Right cardiac atrium (tissue), 5 donors: ENCODE results near the gene ASPG. TPM values are rescaled to one million over a fixed set of nuclear protein-coding genes. Genes with fewer than 3 reads are reported as not detected.

Experiments used
- ATAC-seq, 2 donors: fragments of 200-7000 bp; cut with Tn5 transposase; one replicate each; pipeline versions ENCODE4 v1.8.0 to v1.9.1; 2020; ENCODE audit warnings: moderate library complexity in 2 of 2, mild to moderate bottlenecking in 1 of 2
- DNase-seq, 3 donors: peaks; one replicate each; pipeline ENCODE4 v3.0.0-alpha.2; 2020
- H3K27ac ChIP-seq: one replicate; pipeline ENCODE4 v1.5.1; 2013; ENCODE audit warnings: mild to moderate bottlenecking, low read length, control low read depth, moderate library complexity
- H3K27me3 ChIP-seq: one replicate; pipeline ENCODE4 v1.6.1; 2013; ENCODE audit not compliant: control insufficient read depth, insufficient read depth
- H3K4me1 ChIP-seq: one replicate; pipeline ENCODE4 v1.6.1; 2013; ENCODE audit warnings: low read length; ENCODE audit not compliant: control insufficient read depth, insufficient read depth
- H3K4me3 ChIP-seq: one replicate; pipeline ENCODE4 v1.5.1; 2013; ENCODE audit warnings: low read length, control low read depth
- H3K9me3 ChIP-seq: one replicate; pipeline ENCODE4 v1.6.1; 2013; ENCODE audit warnings: low read length; ENCODE audit not compliant: control insufficient read depth
- WGBS: extraction: QIAGEN DNeasy Blood & Tissue Kit; methylation state at CpG from one replicate; pipeline ENCODE4 v1.1.7; 2013; 5-methylcytosine and 5-hydroxymethylcytosine counted together
- intact Hi-C, 4 donors: fragments of 100-400 bp; cut with DNase I; formaldehyde crosslinking; loops; one replicate each; pipeline versions ENCODE4 v1.11.0 to v1.14.0; 2022 to 2023
- polyA plus RNA-seq: library from polyadenylated mRNA; stranded (reverse); fragments of 200-250 nt; gene quantifications from one replicate; pipeline ENCODE4 v1.2.3, GENCODE V29; 2013
- total RNA-seq, 4 donors: library from RNA; stranded (reverse); fragmentation: NEBNext Ultra II Directional; extraction: Animal tissue kit (Norgen Biotek cat#: 25700); gene quantifications; one replicate each; pipeline ENCODE4 v1.2.1, GENCODE V29; 2021
- donor health status: healthy with polysubstance abuse.
- donor health status: DM: no; HTN: yes; CAD: no.
- donor health status: DM: no; HTN: no; CAD: no.
- donor health status: DM: no; HTN: yes; CAD: no; lungs with severe emphysema.
- donor health status: DM: yes; HTN: yes; CAD: no.

Gene ASPG
- total and polyA plus RNA-seq, 5 donors, result 99.1 to 307 (median 174) TPM

- H3K4me1 ChIP-seq, result no peaks in the 10 kb centered on the region
- H3K27me3 ChIP-seq, result no peaks in the 10 kb centered on the region
These were observed 34.2 kb downstream of the ASPG start for GRCh38 chr14:104119488-104120251.

GRCh38 chr14:104120281-104120741 is 34.8 kb downstream of the ASPG start:
- DNase-seq (peak in 2 of 3 donors; percentile 0 to 18), ATAC-seq (no peak)
- intact Hi-C loops, result no loop called here
- Histone ChIP-seq H3K4me1 (no peaks in the 10 kb centered on the region), H3K4me3 (no peak overlapping the region), H3K9me3 (no peaks in the 10 kb centered on the region), H3K27ac (no peak overlapping the region), H3K27me3 (no peaks in the 10 kb centered on the region)
- 77% methylated on average over 5 of the region's 5 CpGs for WGBS

More at GRCh38 chr14:104119488-104120251, 34.2 kb downstream of the ASPG start:
- no peak overlapping the region for H3K4me3 ChIP-seq
- WGBS, result 61% methylated on average over 18 of the region's 18 CpGs
- peak; percentile 6 to 42 (median 26) for DNase-seq
- no peak overlapping the region for H3K27ac ChIP-seq
- ATAC-seq, result no peak
- intact Hi-C loops, result no loop called here
- H3K9me3 ChIP-seq, result no peaks in the 10 kb centered on the region

DNA sequence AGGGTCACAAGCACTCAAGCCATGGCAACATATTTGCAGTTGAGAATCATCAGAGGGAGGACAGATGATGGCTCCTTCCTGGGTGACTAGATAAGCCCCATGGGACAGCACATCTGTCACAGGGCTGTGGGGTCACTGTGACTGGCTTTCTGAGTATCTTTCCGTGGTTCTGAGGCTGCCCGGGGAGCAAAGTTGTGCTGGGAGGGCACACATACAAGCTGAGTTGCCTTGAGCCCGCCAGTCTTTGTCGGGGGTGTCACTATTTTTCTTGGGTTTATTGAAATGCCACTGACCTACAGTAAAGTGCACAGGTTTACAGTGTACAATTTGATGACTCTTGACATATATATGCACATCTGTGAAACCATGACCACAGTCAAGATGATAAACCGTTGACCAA is 35.6 kb downstream of the ASPG start:
- ATAC-seq (no peak), DNase-seq (peak in 2 of 3 donors; percentile 2 to 5)
- Histone ChIP-seq H3K27me3 (no peaks in the 10 kb centered on the region), H3K4me3 (no peak overlapping the region), H3K4me1 (no peaks in the 10 kb centered on the region), H3K27ac (no peak overlapping the region), H3K9me3 (no peaks in the 10 kb centered on the region)
- WGBS, result 76% methylated on average over 5 of the region's 5 CpGs
- intact Hi-C loops, result no loop called here

DNA sequence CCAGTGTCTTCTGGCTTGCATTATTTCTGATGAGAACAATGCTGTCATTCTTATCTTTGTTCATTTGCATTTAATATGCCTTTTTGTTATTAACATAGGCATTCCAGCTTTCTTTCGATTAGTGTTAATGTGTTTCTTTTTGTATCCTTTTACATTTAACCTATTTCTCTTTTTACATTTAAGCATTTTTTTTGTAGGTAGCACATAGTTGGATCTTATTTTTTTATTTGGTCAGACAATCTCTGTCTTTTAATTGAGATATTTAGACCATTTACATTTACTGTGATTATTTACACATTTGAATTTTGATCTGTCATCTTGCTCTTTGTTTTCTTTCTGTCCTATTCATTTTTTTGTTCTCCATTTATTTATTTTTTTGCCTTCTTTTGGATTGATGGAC is 38.4 kb downstream of the ASPG start:
- Histone ChIP-seq H3K27me3 (no peaks in the 10 kb centered on the region), H3K27ac (no peak overlapping the region), H3K4me3 (no peak overlapping the region), H3K4me1 (no peaks in the 10 kb centered on the region), H3K9me3 (no peaks in the 10 kb centered on the region)
- WGBS, result 94% methylated on average over 1 of the region's 1 CpG
- DNase-seq (no peak), ATAC-seq (no peak)
- intact Hi-C loops, result no loop called here

DNA sequence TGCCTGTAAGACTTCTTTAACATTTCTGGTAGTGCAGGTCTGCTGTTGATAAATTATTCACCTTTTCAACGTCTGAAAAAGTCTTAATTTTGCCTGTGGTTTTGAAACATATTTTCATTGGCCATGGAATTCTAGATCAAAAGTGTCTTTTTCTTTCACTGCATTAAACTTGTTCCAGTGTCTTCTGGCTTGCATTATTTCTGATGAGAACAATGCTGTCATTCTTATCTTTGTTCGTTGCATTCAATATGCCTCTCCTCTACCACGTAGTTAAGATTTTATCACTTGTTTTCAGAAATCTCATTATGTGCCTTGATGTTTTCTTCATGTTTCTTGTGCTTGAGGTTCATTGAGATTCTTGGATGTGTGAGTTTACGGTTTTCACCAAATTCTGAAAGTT is 39.5 kb downstream of the ASPG start:
- H3K27ac ChIP-seq, result no peak overlapping the region
- H3K4me3 ChIP-seq, result no peak overlapping the region
- 77% methylated on average over 4 of the region's 4 CpGs for WGBS
- intact Hi-C loops, result no loop called here
- no peak for DNase-seq
- ATAC-seq, result no peak
- no peaks in the 10 kb centered on the region for H3K4me1 ChIP-seq
- no peaks in the 10 kb centered on the region for H3K27me3 ChIP-seq
- H3K9me3 ChIP-seq, result no peaks in the 10 kb centered on the region

- Histone ChIP-seq H3K4me1 (no peaks in the 10 kb centered on the region), H3K27me3 (no peaks in the 10 kb centered on the region), H3K4me3 (no peak overlapping the region), H3K27ac (no peak overlapping the region), H3K9me3 (no peaks in the 10 kb centered on the region)
- no peak for ATAC-seq
- peak in 1 of 3 donors; percentile 3 for DNase-seq
- intact Hi-C loops, result no loop called here
- WGBS, result 93% methylated on average over 2 of the region's 2 CpGs
These were observed 41.3 kb downstream of the ASPG start for GRCh38 chr14:104126753-104127152.

- Histone ChIP-seq H3K27ac (no peak overlapping the region), H3K4me3 (no peak overlapping the region), H3K4me1 (no peaks in the 10 kb centered on the region), H3K9me3 (no peaks in the 10 kb centered on the region), H3K27me3 (no peaks in the 10 kb centered on the region)
- DNase-seq (no peak), ATAC-seq (no peak)
- WGBS, result 92% methylated on average over 1 of the region's 1 CpG
- intact Hi-C loops, result no loop called here
These were observed 43.5 kb downstream of the ASPG start for GRCh38 chr14:104128981-104129380.

- ATAC-seq, result no peak
- no peaks in the 10 kb centered on the region for H3K9me3 ChIP-seq
- no peak overlapping the region for H3K27ac ChIP-seq
- WGBS, result 94% methylated on average over 1 of the region's 1 CpG
- no peaks in the 10 kb centered on the region for H3K4me1 ChIP-seq
- intact Hi-C loops, result no loop called here
- no peak overlapping the region for H3K4me3 ChIP-seq
- no peak for DNase-seq
- H3K27me3 ChIP-seq, result no peaks in the 10 kb centered on the region
These were observed 44.1 kb downstream of the ASPG start for GRCh38 chr14:104129556-104129955.

- no peaks in the 10 kb centered on the region for H3K4me1 ChIP-seq
- no peak overlapping the region for H3K4me3 ChIP-seq
- H3K27me3 ChIP-seq, result no peaks in the 10 kb centered on the region
- no peak overlapping the region for H3K27ac ChIP-seq
- DNase-seq (peak; percentile 62 to 88 (median 86)), ATAC-seq (peak; percentile 55)
- WGBS, result 19% methylated on average over 11 of the region's 11 CpGs
- H3K9me3 ChIP-seq, result no peaks in the 10 kb centered on the region
- intact Hi-C loops, result loop anchor here (1.0 to 10.0 kb wide), 8 partner anchors 52 to 514 kb away; no protein-coding TSS in a partner anchor
These were observed 45.6 kb downstream of the ASPG start for GRCh38 chr14:104130974-104131651.

DNA sequence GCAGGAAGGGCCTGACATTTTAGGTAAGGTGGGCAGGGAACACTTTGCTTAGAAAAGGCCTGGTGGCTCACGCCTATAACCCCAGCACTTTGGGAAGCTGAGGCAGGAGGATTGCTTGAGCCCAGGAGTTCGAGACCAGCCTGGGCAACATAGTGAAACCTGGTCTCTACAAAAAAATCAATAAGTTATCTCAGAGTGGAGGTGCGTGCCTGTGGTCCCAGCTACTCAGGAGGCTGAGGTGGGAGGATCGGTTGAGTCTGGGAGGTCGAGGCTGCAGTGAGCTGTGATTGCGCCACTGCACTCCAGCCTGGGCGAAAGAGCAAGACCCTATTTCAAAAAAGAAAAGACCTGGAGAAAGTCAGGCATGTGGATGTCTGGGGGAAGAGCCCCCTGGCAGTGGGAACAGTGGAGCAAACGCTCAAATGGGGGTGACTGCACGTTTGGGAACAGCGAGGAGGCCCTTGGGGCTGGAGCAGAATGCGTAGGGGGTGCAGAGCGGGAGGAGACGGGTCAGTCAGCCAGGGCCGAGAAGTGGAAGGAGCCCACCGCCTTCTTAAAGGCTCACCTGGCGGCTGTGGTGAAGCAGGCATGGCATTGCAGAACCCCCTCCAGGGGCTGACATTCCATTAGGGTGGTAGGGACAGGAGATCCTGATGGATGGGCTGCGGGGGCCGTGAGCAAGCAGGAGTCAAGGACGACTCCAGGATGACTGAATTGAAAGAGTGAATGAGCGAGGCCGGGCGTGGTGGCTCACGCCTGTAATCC is 46.6 kb downstream of the ASPG start:
- intact Hi-C loops, result loop anchor here (1.0 to 10.0 kb wide), 8 partner anchors 53 to 513 kb away; no protein-coding TSS in a partner anchor
- WGBS, result 77% methylated on average over 23 of the region's 23 CpGs
- Histone ChIP-seq H3K4me3 (no peak overlapping the region), H3K4me1 (no peaks in the 10 kb centered on the region), H3K27ac (no peak overlapping the region), H3K9me3 (no peaks in the 10 kb centered on the region), H3K27me3 (no peaks in the 10 kb centered on the region)
- DNase-seq, result peak in 2 of 3 donors; percentile 3 to 33
- no peak for ATAC-seq
